GM21723 (cell line): Measurements from ENCODE around the gene RSRC2.
A peak's percentile ranks its signal among the peaks of the same experiment; 100 is the strongest.
"Not testable (repeated sequence)": the region's sequence is repeated elsewhere in the genome, so short reads cannot be mapped to it uniquely, and the experiment has no call there.

ENCODE experiments used
- ATAC-seq: cut with Tn5 transposase; IDR thresholded peaks from one replicate; pipeline ENCODE4 v1.9.1; 2021; ENCODE audit warnings: mild to moderate bottlenecking, moderate library complexity; ENCODE audit not compliant: unreplicated experiment

The RSRC2 gene

DNA sequence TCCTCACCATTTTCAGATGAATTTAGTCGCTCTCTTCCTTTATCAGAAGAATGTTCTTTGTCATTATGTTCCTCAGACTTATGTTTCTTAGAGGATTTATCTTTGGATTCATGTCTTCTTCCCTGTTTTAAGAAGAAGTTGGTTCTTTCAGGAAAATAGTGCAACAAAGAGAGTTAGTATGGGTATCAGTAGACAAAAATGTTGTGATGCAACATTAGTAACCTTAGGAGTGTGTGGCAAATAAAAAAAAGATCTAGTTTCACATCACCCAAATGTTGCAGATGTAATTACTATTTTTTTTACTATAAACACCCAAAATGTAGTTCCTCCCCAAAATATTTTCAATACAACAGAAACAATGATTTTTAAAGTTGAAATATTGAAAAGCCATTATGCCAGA lies 7.8 kb downstream of the RSRC2 start:
- ATAC-seq: no peak

DNA sequence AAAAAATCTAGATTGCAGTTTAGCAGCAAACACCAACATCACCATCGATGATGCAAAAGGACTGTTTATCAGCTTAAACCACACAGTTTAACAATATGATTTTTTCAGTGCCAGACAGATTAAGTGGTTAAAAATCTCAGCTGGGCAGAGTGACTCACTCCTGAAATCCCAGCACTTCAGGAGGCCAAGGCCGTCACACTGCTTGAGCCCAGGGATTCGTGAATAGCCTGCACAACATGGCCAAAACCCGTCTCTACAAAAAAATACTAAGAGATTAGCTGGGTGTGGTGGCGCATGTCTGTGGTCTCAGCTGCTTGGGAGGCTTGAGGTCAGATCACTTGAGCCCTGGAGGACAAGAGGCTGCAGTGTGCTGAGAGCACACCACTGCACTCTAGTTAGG lies 8.9 kb downstream of the RSRC2 start:
- ATAC-seq: no peak

DNA sequence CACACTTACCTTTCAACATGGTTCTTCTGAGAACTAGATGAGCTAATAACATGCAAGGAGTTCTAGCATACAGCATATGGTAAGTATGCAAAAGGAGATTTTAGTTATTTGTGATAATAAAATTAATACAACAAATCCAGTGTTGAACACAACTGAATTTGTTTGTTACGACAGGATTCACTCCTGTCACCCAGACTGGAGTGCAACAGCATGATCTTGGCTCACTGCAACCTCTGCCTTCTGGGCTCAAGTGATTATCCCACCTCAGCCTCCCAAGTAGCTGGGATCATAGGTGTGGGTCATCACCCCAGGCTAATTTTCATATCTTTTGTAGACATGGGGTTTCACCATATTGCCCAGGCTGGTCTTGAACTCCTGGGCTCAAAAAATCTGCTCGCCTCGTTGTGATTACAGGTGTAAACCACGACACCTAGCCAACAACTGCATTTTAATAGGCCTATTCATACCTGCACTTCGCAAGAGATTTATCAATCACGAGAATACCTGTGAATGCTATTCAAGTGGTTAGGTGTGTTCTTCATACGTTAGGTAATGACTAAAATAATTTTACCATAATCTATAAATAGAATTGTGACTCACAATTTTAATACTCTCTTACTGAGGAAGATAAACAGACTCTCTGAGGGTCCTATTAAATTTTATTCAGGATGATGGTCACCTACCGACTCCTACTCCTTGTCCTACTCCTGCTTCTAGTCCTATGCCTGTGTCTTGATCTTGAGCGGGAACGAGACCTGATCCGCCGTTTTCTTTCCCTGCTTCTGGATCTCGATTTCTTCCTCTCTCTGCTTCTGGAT lies 10.0 kb downstream of the RSRC2 start:
- no peak for ATAC-seq

GRCh38 chr12:122515275-122515674 lies 11.5 kb downstream of the RSRC2 start:
- ATAC-seq: no peak

GRCh38 chr12:122513660-122514059 lies 13.1 kb downstream of the RSRC2 start:
- no peak for ATAC-seq

DNA sequence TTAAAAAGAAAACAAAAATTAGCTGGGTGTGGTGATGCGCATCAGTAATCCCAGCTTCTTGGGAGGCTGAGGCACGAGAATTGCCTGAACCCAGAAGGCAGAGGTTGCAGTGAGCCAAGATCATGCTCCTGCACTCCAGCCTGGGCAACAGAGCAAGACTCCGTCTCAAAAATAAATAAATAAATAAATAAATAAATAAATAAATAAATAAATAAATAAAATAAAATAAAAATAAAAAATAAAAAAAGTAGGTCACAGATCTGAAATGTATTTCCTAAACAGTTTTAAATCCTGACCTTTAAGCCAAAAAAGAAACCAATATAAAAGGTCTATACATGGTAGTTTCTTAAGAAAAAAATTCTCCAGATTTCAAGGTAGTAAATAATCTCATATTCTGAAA lies 13.7 kb downstream of the RSRC2 start:
- ATAC-seq: not testable (repeated sequence)

DNA sequence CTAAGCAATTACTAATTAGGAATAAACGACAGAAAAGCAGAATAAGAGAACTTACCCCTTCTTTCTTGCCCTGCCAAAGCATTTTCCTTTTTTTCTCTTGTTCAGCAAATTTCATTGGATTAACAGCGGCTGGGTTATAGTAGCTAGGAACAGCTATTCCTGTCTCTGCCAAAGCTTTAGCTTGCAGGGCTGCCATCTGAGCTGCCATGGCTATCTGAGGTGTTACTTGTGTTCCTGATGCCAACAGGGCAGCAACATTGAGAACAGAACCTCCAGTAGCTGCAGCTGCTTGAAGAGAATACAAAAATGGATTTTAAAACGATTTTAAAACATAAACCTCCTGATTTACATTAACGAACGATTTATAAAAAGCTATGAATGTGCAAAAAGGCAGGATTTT lies 18.6 kb downstream of the RSRC2 start:
- ATAC-seq: no peak

DNA sequence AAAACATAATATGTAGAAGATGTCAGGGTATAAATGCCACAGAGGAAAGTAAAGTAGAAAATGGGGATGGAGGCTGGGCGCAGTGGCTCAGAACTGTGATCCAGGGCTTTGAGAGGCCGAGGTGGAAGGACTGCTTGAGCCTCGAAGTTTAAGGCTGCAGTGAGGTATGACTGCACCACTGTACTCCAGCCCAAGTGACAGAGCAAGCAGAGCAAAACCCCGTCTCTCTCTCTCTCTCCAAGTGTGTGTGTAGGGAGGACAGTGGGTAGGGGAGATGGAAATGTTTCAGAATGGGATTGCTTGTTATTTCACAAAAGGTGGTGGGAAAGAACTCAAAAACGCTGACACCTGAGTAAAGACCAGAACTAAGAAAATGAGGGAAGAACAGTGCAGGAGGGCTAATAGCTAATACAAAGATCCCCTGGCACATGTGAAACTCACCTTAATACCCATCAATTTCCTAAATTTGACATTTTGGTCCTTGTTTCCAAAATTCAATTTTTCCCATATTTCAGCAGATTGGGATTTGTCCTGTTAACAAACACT lies 20.3 kb downstream of the RSRC2 start:
- ATAC-seq: no peak

GRCh38 chr12:122505419-122506051 lies 21.2 kb downstream of the RSRC2 start:
- no peak for ATAC-seq

- no peak for ATAC-seq
Measured at GRCh38 chr12:122503783-122504590, 22.7 kb downstream of the RSRC2 start.

DNA sequence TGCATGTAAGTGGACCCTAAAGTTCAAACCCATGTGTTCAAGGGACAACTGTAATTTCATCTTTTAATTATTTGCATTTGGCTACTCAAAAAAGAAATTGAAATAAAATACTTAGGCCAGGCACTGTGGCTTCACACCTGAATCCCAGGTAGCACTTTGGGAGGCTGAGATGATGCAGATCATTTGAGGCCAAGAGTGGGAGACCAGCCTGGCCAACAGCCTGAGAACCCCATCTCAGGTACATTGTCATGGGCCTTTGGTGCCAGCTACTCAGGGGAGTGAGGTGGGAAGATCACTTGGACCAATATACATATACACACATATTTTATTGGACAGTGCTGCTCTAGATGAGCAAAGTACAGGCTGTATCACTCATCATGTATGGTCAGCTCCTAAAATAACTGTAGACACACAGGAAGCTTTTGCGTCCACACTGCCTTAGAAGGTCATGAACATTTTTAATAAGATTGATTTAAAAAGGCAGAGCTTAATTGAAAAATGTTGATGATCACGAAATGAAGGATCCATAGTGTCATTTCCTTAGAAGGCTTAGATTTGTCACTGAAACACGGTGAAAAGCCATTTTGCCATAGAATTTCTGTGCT lies 23.5 kb downstream of the RSRC2 start:
- ATAC-seq: no peak

- peak; percentile 4 for ATAC-seq
Measured at GRCh38 chr12:122501489-122501989, 25.2 kb downstream of the RSRC2 start.

DNA sequence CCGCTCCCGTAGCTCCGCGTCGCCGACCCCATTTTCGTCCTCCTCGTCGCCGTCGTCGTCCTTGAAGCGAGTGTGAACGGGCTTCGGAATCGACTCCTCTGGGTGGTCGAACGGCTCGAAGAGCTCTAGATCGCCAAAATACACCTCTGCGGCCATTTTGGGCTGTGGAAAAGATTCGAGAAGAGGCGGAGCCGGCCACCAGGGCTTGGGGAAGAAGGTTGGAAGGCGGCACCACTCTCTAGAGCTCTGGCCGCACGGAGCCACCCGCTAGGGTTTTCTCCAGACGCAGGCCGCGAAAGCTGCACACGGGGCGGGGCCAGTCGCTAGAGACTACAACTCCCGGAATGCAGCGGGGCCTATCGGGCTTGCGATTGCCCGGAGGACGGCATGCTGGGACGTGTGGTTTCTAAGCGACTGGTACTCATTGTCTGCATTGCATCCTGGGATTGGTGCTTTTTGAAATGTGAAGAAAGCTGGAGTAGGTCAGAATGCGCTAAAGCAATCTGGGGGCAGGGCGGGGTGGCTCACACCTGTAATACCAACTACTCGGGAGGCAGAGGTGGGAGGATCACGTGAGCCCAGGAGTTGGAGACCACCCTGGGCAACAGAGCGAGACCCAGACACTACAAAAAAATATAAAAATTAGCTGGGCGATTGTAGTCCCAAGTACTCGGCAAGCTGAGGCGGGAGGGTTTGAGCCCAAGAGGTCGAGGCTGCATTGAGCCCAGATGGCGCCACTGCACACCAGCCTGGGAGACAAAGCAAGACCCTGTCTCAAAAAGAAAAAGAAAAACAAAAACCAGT lies 25.8 kb downstream of the RSRC2 start, which contains the start of gene ZCCHC8:
TSS of gene ZCCHC8 (minus strand) at position 248 of the 804 bp plus-strand sequence. CDS start at position 156, 92 bp downstream.
- peak; percentile 89 for ATAC-seq

DNA sequence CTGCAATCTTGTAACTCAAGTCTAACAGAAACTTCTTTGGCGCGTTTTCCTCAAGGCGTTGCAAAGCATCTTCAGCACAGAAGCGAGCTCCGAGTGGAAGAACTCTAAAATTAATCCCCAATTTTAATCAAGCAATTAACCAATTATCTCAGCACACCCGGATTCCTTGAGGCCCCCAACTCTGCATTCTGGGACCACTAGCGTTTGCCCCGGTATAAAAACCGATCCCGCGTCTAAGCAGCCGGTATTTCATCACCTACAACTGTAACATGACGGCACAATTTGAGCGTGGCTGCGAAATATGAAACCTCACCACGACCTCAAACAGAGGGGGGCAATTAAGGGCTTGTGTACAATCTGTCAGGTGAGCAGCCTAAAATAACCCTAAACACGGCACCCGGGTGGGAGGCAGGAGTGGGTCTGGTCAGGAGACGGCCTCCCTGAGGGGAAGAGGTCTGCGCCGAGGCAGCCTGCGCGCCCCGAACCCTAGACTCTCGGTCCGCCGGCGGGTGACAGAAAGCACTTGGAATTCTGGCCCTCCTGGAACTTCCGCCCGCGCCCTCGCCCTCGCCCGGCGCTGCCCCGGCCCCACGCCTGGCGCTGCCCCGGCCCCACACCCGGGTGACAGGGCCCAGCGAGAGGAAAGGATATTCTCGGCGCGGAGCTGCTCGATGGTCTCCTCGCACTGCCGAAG lies 26.6 kb downstream of the RSRC2 start:
- ATAC-seq: peak; percentile 22

- ATAC-seq: no peak
Measured at GRCh38 chr12:122495258-122495657, 31.5 kb downstream of the RSRC2 start.

- ATAC-seq: not testable (repeated sequence)
Measured at GRCh38 chr12:122493222-122493621, 33.5 kb downstream of the RSRC2 start.

DNA sequence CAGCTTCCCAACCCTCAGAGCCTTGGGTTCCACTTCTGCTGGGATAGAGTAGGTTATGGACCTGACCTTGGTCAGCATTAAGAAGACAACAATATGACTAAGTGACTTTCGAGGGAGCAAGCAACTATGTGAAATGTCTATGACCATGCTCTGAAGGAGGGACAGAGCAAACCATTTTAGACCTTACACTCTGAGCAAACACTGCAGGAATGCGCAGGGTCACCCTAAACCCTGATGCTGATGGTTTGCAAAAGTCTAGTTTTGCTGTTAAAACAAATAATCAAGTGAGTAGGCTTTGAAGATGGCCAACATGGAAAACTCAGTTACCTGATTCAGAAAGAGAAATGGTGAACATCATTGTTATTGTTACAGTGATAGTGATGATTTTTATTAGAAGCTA lies 34.7 kb downstream of the RSRC2 start:
- no peak for ATAC-seq

- no peak for ATAC-seq
Measured at GRCh38 chr12:122489038-122489437, 37.7 kb downstream of the RSRC2 start.

GRCh38 chr12:122487807-122488206 lies 38.9 kb downstream of the RSRC2 start:
- not testable (repeated sequence) for ATAC-seq
